HG03175 (cell line): ENCODE results near the gene FOXRED1.
"Not testable (repeated sequence)": the region's sequence is repeated elsewhere in the genome, so short reads cannot be mapped to it uniquely, and the experiment has no call there.

Source experiments
- ATAC-seq: cut with Tn5 transposase; IDR thresholded peaks from one replicate; pipeline ENCODE4 v1.9.1; 2021; ENCODE audit warnings: mild to moderate bottlenecking, moderate library complexity; ENCODE audit not compliant: unreplicated experiment

FOXRED1 gene

GRCh38 chr11:126268361-126268707, 620 bp upstream of the FOXRED1 start:
- ATAC-seq, result peak; percentile 3

GRCh38 chr11:126277322-126277721, 8.4 kb downstream of the FOXRED1 start:
- ATAC-seq, result no peak

- no peak for ATAC-seq
Measured at GRCh38 chr11:126277780-126278179, 8.8 kb downstream of the FOXRED1 start.

- no peak for ATAC-seq
Measured at GRCh38 chr11:126279191-126279590, 10.2 kb downstream of the FOXRED1 start.

- ATAC-seq, result no peak
Measured at GRCh38 chr11:126280595-126280994, 11.6 kb downstream of the FOXRED1 start.

- no peak for ATAC-seq
Measured at GRCh38 chr11:126281245-126281644, 12.3 kb downstream of the FOXRED1 start.

GRCh38 chr11:126281666-126282175, 12.8 kb downstream of the FOXRED1 start:
- no peak for ATAC-seq

- peak; percentile 29 for ATAC-seq
Measured at GRCh38 chr11:126282361-126282735, 13.4 kb downstream of the FOXRED1 start.

- ATAC-seq, result peak; percentile 65
Measured at GRCh38 chr11:126282736-126283591, 14.0 kb downstream of the FOXRED1 start, which contains the start of gene TIRAP. Gene TIRAP, plus strand, starts transcription at chr11:126283093. Its CDS starts 7,802 bp downstream, at chr11:126290895.

GRCh38 chr11:126284829-126285228, 15.9 kb downstream of the FOXRED1 start:
- peak; percentile 43 for ATAC-seq

GRCh38 chr11:126288237-126288636, 19.3 kb downstream of the FOXRED1 start:
- no peak for ATAC-seq

GRCh38 chr11:126290887-126291286, 21.9 kb downstream of the FOXRED1 start:
- ATAC-seq, result no peak

GRCh38 chr11:126293726-126294125, 24.8 kb downstream of the FOXRED1 start:
- no peak for ATAC-seq

GRCh38 chr11:126297004-126297403, 28.1 kb downstream of the FOXRED1 start:
- ATAC-seq, result no peak

GRCh38 chr11:126303623-126304456, 34.9 kb downstream of the FOXRED1 start, which contains the start of gene DCPS:
Gene DCPS, plus strand, starts transcription at chr11:126304060. Its CDS starts 21 bp downstream, at chr11:126304081.
- peak; percentile 90 for ATAC-seq

- ATAC-seq, result peak; percentile 22
Measured at GRCh38 chr11:126304457-126305075, 35.6 kb downstream of the FOXRED1 start.

GRCh38 chr11:126305699-126306098, 36.7 kb downstream of the FOXRED1 start:
- peak; percentile 60 for ATAC-seq

- ATAC-seq, result no peak
Measured at GRCh38 chr11:126307706-126308105, 38.8 kb downstream of the FOXRED1 start.

GRCh38 chr11:126308271-126308671, 39.3 kb downstream of the FOXRED1 start:
- no peak for ATAC-seq

GRCh38 chr11:126308771-126309170, 39.8 kb downstream of the FOXRED1 start:
- ATAC-seq, result not testable (repeated sequence)
